BE2C (cell line): Measurements from ENCODE around the gene STAC2.

Source experiments
- DNase-seq: peaks from one replicate; pipeline ENCODE4 v3.0.0-alpha.2; 2020
- H3K27me3 ChIP-seq: fragments of 250-450 bp; sonication (Bioruptor Pico); 2 replicates; pipeline ENCODE4 v1.5.1; 2020; ENCODE audit warnings: mild to moderate bottlenecking
- H3K36me3 ChIP-seq: fragments of 250-450 bp; sonication (Bioruptor Pico); 2 replicates; pipeline ENCODE4 v1.5.1; 2020; ENCODE audit warnings: mild to moderate bottlenecking
- H3K4me1 ChIP-seq: fragments of 250-450 bp; sonication (Bioruptor Pico); 2 replicates; pipeline ENCODE4 v1.5.1; 2020
- H3K4me3 ChIP-seq: 2 replicates; pipeline ENCODE4 v1.5.1; 2011; ENCODE audit warnings: low read depth, low read length
- H3K9me3 ChIP-seq: fragments of 250-450 bp; sonication (Bioruptor Pico); 2 replicates; pipeline ENCODE4 v1.5.1; 2020
- CTCF ChIP-seq: IDR thresholded peaks from 2 replicates; pipeline ENCODE4 v1.5.1; 2012; ENCODE audit warnings: mild to moderate bottlenecking, low read depth, low read length

Gene STAC2

GRCh38 chr17:39240631-39241030 lies 14.9 kb upstream of the STAC2 start:
- H3K36me3 ChIP-seq = no peaks in the 10 kb centered on the region
- peaks cover 8% of the 10 kb centered on the region for H3K4me1 ChIP-seq
- no peak for TF ChIP-seq CTCF
- no peaks in the 10 kb centered on the region for H3K27me3 ChIP-seq
- H3K4me3 ChIP-seq = no peak overlapping the region
- H3K9me3 ChIP-seq = no peaks in the 10 kb centered on the region
- DNase-seq = no peak

DNA sequence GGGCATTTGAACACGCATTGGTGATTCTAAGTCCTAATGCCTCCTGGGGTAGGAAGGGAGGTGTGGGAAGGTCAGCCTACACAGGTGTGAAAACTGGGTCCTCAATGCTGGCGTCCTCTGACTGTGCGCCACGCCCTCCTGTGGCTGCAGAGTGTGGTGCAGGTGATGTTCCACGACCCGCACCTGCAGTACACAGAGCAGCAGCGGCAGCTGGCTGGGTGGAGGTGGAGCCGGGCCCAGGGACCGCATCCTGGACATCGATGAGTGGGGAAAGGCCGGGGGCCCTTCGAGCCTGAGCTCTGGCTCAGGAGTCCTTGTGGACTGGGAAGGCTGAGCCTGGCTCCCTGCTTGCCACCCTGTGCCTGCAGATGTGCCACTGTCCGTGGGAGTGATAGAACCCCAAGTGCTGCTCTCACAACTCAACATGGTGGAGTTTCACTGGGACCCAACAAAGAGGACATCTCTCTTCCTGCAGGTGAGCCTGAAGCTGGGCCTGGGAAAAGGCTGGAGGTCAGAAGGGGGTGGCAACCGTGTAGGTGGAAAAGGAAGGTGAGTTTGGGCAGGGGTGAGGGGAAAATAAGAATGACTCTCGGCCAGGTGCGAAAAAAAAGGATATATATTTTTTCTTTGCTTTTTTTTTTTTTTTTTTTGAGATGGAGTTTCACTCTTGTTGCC lies 14.0 kb upstream of the STAC2 start:
- H3K4me1 ChIP-seq = peaks cover 8% of the 10 kb centered on the region
- H3K4me3 ChIP-seq = no peak overlapping the region
- H3K9me3 ChIP-seq = no peaks in the 10 kb centered on the region
- no peaks in the 10 kb centered on the region for H3K27me3 ChIP-seq
- DNase-seq = peak; percentile 64
- TF ChIP-seq CTCF = peak; percentile 64
- H3K36me3 ChIP-seq = no peaks in the 10 kb centered on the region

DNA sequence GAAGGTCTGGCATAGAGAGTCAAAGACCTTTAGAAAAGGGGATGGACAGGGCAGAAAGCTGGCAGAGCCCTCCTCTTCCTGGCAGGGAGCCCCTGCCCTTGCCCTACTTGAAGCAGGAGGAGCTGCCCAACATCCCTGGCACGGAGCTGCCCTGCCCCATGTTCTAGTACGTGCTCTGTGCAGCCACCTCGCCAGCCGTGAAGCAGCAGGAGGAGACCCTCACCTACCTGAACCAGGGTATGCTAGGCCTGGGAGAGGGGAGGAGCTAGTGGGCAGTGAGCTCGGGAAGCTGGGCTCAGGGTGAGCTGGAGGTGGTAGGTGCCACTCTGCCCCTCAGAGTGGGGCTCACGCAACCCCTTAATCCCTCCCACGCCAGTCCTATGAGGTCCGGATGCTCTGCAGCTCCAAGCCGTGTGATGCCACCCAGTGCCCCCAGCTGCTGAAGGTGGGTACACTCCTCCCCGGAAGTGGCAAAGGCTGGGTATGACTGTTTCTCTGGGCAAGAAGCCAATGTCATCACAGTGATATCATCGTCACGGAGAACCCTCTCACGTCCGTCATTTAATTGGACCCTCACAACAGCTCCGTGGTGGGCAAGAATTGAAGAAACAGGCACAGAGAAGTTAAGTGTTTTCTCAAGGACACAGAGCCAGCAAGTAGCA lies 12.7 kb upstream of the STAC2 start:
- Histone ChIP-seq H3K4me1 (no peaks in the 10 kb centered on the region), H3K27me3 (no peaks in the 10 kb centered on the region), H3K9me3 (no peaks in the 10 kb centered on the region), H3K4me3 (no peak overlapping the region), H3K36me3 (no peaks in the 10 kb centered on the region)
- TF ChIP-seq CTCF = no peak
- no peak for DNase-seq

DNA sequence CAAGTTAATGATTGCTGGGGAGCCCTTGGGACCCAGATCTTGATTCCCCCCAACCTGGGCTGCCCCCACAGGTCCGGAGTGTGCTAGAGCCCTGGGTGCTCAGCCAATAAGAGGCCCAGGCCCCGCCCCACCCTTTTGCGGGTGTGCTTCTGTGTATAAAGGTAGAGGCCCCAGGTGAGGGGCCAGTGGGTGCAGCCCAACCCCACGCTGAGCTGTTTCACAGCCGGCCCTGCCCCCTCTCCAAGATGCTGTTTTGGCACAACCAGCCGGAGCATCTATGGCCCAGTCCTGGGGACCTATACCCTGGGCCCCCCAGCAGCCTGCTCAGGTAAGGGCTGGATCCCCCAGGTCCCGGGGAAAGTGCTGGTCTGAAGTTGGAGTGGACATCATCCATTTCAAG lies 11.8 kb upstream of the STAC2 start:
- no peak for TF ChIP-seq CTCF
- Histone ChIP-seq H3K4me1 (no peaks in the 10 kb centered on the region), H3K36me3 (no peaks in the 10 kb centered on the region), H3K4me3 (no peak overlapping the region), H3K27me3 (no peaks in the 10 kb centered on the region), H3K9me3 (no peaks in the 10 kb centered on the region)
- no peak for DNase-seq

- peaks cover 3% of the 10 kb centered on the region; the same call in 1 of the 2 replicates for H3K4me1 ChIP-seq
- H3K9me3 ChIP-seq = no peaks in the 10 kb centered on the region
- no peaks in the 10 kb centered on the region for H3K27me3 ChIP-seq
- DNase-seq = no peak
- no peaks in the 10 kb centered on the region for H3K36me3 ChIP-seq
- TF ChIP-seq CTCF = no peak
- H3K4me3 ChIP-seq = no peak overlapping the region
Measured at GRCh38 chr17:39236981-39237441, 11.3 kb upstream of the STAC2 start.

GRCh38 chr17:39236450-39236927 lies 10.7 kb upstream of the STAC2 start:
- Histone ChIP-seq H3K4me1 (peaks cover 7% of the 10 kb centered on the region), H3K27me3 (no peaks in the 10 kb centered on the region), H3K36me3 (no peaks in the 10 kb centered on the region), H3K4me3 (no peak overlapping the region), H3K9me3 (no peaks in the 10 kb centered on the region)
- DNase-seq = no peak
- no peak for TF ChIP-seq CTCF
